ACC112 (cell line): Measurements from ENCODE around the gene VPS33A.
"Not testable (repeated sequence)": the region's sequence is repeated elsewhere in the genome, so short reads cannot be mapped to it uniquely, and the experiment has no call there.

Experiments
- H2AFZ ChIP-seq: fragments of 200-600 bp; sonication (generic); one replicate; pipeline ENCODE4 v1.6.0; 2017; ENCODE audit warnings: antibody characterized with exemption, low read length; ENCODE audit not compliant: unreplicated experiment
- H3K27ac ChIP-seq: fragments of 200-600 bp; sonication (generic); 2 replicates; pipeline ENCODE4 v1.5.1; 2014; ENCODE audit warnings: low read depth, mild to moderate bottlenecking, antibody characterized with exemption, low read length, moderate library complexity
- H3K27me3 ChIP-seq: fragments of 200-600 bp; sonication (generic); 2 replicates; pipeline ENCODE4 v1.6.1; 2014; ENCODE audit warnings: mild to moderate bottlenecking, antibody characterized with exemption, low read length, moderate library complexity, mixed read lengths; ENCODE audit not compliant: insufficient read depth
- H3K36me3 ChIP-seq: fragments of 200-600 bp; sonication (generic); 2 replicates; pipeline ENCODE4 v1.6.1; 2016; ENCODE audit warnings: mild to moderate bottlenecking, antibody characterized with exemption, low read length, moderate library complexity, mixed read lengths; ENCODE audit not compliant: insufficient read depth
- H3K4me1 ChIP-seq: fragments of 200-600 bp; sonication (generic); one replicate; pipeline ENCODE4 v1.6.1; 2016; ENCODE audit warnings: low read length, mixed read lengths; ENCODE audit not compliant: insufficient read depth, unreplicated experiment, control insufficient read depth
- H3K4me3 ChIP-seq: fragments of 200-600 bp; sonication (generic); 2 replicates; pipeline ENCODE4 v1.5.1; 2014; ENCODE audit warnings: mild to moderate bottlenecking, low read depth, low read length
- H3K79me2 ChIP-seq: fragments of 200-600 bp; sonication (generic); one replicate; pipeline ENCODE4 v1.6.0; 2016; ENCODE audit warnings: low read length; ENCODE audit not compliant: control insufficient read depth, unreplicated experiment, insufficient read depth

Gene VPS33A

GRCh38 chr12:122297494-122297893, 31.2 kb upstream of the VPS33A start:
- Histone ChIP-seq H3K27me3 (no peaks in the 10 kb centered on the region), H3K36me3 (peaks cover 38% of the 10 kb centered on the region), H3K27ac (no peak overlapping the region), H3K79me2 (no peaks in the 10 kb centered on the region), H3K4me3 (no peak overlapping the region), H3K4me1 (no peaks in the 10 kb centered on the region), H2AFZ (no peak overlapping the region)

GRCh38 chr12:122295877-122296276, 29.6 kb upstream of the VPS33A start:
- Histone ChIP-seq H3K36me3 (peaks cover 38% of the 10 kb centered on the region), H2AFZ (no peak overlapping the region), H3K4me3 (no peak overlapping the region), H3K27ac (no peak overlapping the region), H3K79me2 (no peaks in the 10 kb centered on the region), H3K27me3 (no peaks in the 10 kb centered on the region), H3K4me1 (no peaks in the 10 kb centered on the region)

GRCh38 chr12:122293081-122293480, 26.8 kb upstream of the VPS33A start:
- H3K4me1 ChIP-seq = peaks cover 6% of the 10 kb centered on the region
- no peak overlapping the region for H3K27ac ChIP-seq
- H3K79me2 ChIP-seq = no peaks in the 10 kb centered on the region
- H3K27me3 ChIP-seq = no peaks in the 10 kb centered on the region
- H2AFZ ChIP-seq = no peak overlapping the region
- no peak overlapping the region for H3K4me3 ChIP-seq
- peaks cover 27% of the 10 kb centered on the region for H3K36me3 ChIP-seq

GRCh38 chr12:122291431-122291830, 25.1 kb upstream of the VPS33A start:
- H3K79me2 ChIP-seq = no peaks in the 10 kb centered on the region
- H3K27me3 ChIP-seq = no peaks in the 10 kb centered on the region
- H2AFZ ChIP-seq = no peak overlapping the region
- H3K4me1 ChIP-seq = peaks cover 6% of the 10 kb centered on the region
- peaks cover 13% of the 10 kb centered on the region for H3K36me3 ChIP-seq
- no peak overlapping the region for H3K27ac ChIP-seq
- no peak overlapping the region for H3K4me3 ChIP-seq

GRCh38 chr12:122283680-122284079, 17.4 kb upstream of the VPS33A start:
- Histone ChIP-seq H2AFZ (no peak overlapping the region), H3K4me1 (peaks cover 8% of the 10 kb centered on the region), H3K27me3 (no peaks in the 10 kb centered on the region), H3K27ac (no peak overlapping the region), H3K79me2 (no peaks in the 10 kb centered on the region), H3K36me3 (no peaks in the 10 kb centered on the region), H3K4me3 (no peak overlapping the region)

- peak overlapping the region; percentile 36; the same call in 1 of the 2 replicates for H3K27ac ChIP-seq
- H2AFZ ChIP-seq = no peak overlapping the region
- no peaks in the 10 kb centered on the region for H3K79me2 ChIP-seq
- H3K4me3 ChIP-seq = no peak overlapping the region
- peaks cover 8% of the 10 kb centered on the region for H3K4me1 ChIP-seq
- H3K27me3 ChIP-seq = no peaks in the 10 kb centered on the region
- no peaks in the 10 kb centered on the region; the same call in 1 of the 2 replicates for H3K36me3 ChIP-seq
Observed at GRCh38 chr12:122282061-122282460, 15.8 kb upstream of the VPS33A start.

GRCh38 chr12:122276242-122276641, 9.9 kb upstream of the VPS33A start:
- H3K4me1 ChIP-seq = no peaks in the 10 kb centered on the region
- no peak overlapping the region for H3K27ac ChIP-seq
- H3K79me2 ChIP-seq = no peaks in the 10 kb centered on the region
- no peaks in the 10 kb centered on the region for H3K27me3 ChIP-seq
- peaks cover 8% of the 10 kb centered on the region; the same call in 1 of the 2 replicates for H3K36me3 ChIP-seq
- H3K4me3 ChIP-seq = no peak overlapping the region
- no peak overlapping the region for H2AFZ ChIP-seq

- no peak overlapping the region for H3K4me3 ChIP-seq
- H3K27me3 ChIP-seq = no peaks in the 10 kb centered on the region
- no peak overlapping the region for H2AFZ ChIP-seq
- no peaks in the 10 kb centered on the region for H3K79me2 ChIP-seq
- H3K4me1 ChIP-seq = no peaks in the 10 kb centered on the region
- H3K36me3 ChIP-seq = peaks cover 8% of the 10 kb centered on the region; the same call in 1 of the 2 replicates
- no peak overlapping the region for H3K27ac ChIP-seq
Observed at GRCh38 chr12:122275459-122275858, 9.2 kb upstream of the VPS33A start.

GRCh38 chr12:122265886-122266229, 436 bp downstream of the VPS33A start:
- H3K79me2 ChIP-seq = peaks cover 8% of the 10 kb centered on the region
- H2AFZ ChIP-seq = peak overlapping the region; percentile 68
- H3K4me1 ChIP-seq = no peaks in the 10 kb centered on the region
- H3K36me3 ChIP-seq = no peaks in the 10 kb centered on the region
- peak overlapping the region; percentile 80 for H3K27ac ChIP-seq
- H3K27me3 ChIP-seq = no peaks in the 10 kb centered on the region
- H3K4me3 ChIP-seq = peak overlapping the region; percentile 93

- Histone ChIP-seq H2AFZ (peak overlapping the region; percentile 68), H3K79me2 (peaks cover 8% of the 10 kb centered on the region), H3K27ac (peak overlapping the region; percentile 80; the same call in 1 of the 2 replicates), H3K4me3 (peak overlapping the region; percentile 93), H3K4me1 (no peaks in the 10 kb centered on the region), H3K36me3 (no peaks in the 10 kb centered on the region), H3K27me3 (no peaks in the 10 kb centered on the region)
Observed at GRCh38 chr12:122265476-122265875, 818 bp downstream of the VPS33A start.

- H3K4me1 ChIP-seq, H2AFZ ChIP-seq, H3K4me3 ChIP-seq, H3K36me3 ChIP-seq, H3K79me2 ChIP-seq, H3K27me3 ChIP-seq, H3K27ac ChIP-seq: not testable (repeated sequence)
Observed at GRCh38 chr12:122260735-122261134, 5.6 kb downstream of the VPS33A start.
